ENCODE data around the gene BMAL1. TPM values are rescaled to one million over a fixed set of nuclear protein-coding genes. Genes with fewer than 3 reads are reported as not detected.

Gene BMAL1
- total RNA-seq, 1 experiment from 2014 or later, result 3.2 TPM

DNA sequence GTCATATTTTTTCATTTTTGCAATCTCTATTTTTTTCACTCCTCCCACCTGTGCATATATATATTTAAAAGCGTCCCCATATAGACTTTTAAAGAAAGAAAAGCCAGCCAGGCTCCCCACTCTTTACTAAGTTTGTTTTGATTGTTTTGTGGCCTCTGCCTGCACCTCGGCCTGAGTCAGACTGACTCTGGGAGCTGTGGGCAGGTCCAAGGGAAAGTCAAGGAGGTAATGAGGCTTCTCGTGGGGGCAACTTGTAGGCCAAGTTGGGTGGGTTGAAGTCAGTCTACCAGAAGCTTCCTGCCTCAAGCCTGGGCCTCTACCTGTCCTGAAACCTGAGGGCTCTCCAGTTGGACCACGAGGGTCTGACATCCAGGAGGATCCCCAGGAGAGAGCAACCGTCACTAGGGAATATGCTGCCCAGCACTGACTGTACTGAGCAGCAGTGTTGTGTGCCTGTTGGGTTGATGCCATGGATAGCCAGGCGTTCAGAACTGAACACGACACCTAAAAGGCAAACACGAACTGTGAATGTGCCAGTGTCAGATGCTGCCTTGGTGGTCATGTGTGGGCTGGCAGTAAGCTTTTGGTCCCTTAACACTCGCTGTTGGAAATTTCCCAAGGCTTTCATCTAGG is 58.8 kb downstream of the BMAL1 start:
- ChIA-PET POLR2A (ENCODE audit: low non-redundant PET) (no interaction called here), CTCF (interaction anchor here (1.0 kb wide), 1 partner anchor 18 kb away, joined by 11 read pairs; no protein-coding TSS in a partner anchor)
- H3K27me3 ChIP-seq (replicated peaks; ENCODE audit: insufficient read depth, low read depth, low read length, poor library complexity), result no peaks in the 10 kb centered on the region
- no peaks in the 10 kb centered on the region for H3K9me3 ChIP-seq (ENCODE audit: low read depth, low read length, poor library complexity, severe bottlenecking)
- DNase-seq (ENCODE audit: low spot score), result no peak
- H3K4me3 ChIP-seq (ENCODE audit: low read depth, low read length, poor library complexity, severe bottlenecking), result no peak overlapping the region
- TF ChIP-seq EZH2 (IDR thresholded peaks at IDR 0.05; ENCODE audit: borderline replicate concordance, low read depth, low read length, poor library complexity, severe bottlenecking), result no peak
- TF ChIP-seq, protein P1, sequence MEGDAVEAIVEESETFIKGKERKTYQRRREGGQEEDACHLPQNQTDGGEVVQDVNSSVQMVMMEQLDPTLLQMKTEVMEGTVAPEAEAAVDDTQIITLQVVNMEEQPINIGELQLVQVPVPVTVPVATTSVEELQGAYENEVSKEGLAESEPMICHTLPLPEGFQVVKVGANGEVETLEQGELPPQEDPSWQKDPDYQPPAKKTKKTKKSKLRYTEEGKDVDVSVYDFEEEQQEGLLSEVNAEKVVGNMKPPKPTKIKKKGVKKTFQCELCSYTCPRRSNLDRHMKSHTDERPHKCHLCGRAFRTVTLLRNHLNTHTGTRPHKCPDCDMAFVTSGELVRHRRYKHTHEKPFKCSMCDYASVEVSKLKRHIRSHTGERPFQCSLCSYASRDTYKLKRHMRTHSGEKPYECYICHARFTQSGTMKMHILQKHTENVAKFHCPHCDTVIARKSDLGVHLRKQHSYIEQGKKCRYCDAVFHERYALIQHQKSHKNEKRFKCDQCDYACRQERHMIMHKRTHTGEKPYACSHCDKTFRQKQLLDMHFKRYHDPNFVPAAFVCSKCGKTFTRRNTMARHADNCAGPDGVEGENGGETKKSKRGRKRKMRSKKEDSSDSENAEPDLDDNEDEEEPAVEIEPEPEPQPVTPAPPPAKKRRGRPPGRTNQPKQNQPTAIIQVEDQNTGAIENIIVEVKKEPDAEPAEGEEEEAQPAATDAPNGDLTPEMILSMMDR (conservative IDR thresholded peaks at IDR 0.05; ENCODE audit: low read depth, low read length), result no peak
- peaks cover 4% of the 10 kb centered on the region for H3K4me1 ChIP-seq (ENCODE audit: insufficient read depth, low read length, poor library complexity, severe bottlenecking)
- no peaks in the 10 kb centered on the region for H3K36me3 ChIP-seq (ENCODE audit: insufficient read depth, low read length, poor library complexity, severe bottlenecking)
- intact Hi-C loops (cut with micrococcal nuclease; ENCODE audit: unreplicated experiment), result loop anchor here (10.0 kb wide), 1 partner anchor 1002 kb away; no protein-coding TSS in a partner anchor
- no TSS peak for BruUV-seq (replicated peaks)
- H3K27ac ChIP-seq (ENCODE audit: low read depth, low read length, poor library complexity, severe bottlenecking), result no peak overlapping the region

DNA sequence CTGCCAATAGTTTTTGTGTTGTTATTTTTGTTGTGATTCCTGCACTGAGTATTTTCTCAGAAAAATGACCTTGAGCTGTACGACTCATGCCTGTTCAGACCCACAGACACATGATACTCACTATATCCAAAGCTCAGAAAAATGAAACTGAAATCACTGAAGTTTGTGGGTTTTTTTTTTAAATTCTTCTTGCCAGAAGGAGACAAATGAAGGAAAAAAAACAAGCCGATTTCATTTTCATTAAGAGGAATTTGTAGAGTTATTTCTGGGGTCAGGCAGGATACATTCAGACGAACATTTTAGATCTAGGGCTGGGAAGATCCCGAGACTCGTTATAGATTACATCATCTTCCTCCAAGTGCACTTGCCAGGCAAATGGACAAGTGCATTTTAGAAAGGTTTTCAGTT is 60.4 kb downstream of the BMAL1 start:
- peaks cover 4% of the 10 kb centered on the region for H3K4me1 ChIP-seq (ENCODE audit: insufficient read depth, low read length, poor library complexity, severe bottlenecking)
- H3K27ac ChIP-seq (ENCODE audit: low read depth, low read length, poor library complexity, severe bottlenecking), result peak overlapping the region; percentile 37
- H3K36me3 ChIP-seq (ENCODE audit: insufficient read depth, low read length, poor library complexity, severe bottlenecking), result no peaks in the 10 kb centered on the region
- H3K4me3 ChIP-seq (ENCODE audit: low read depth, low read length, poor library complexity, severe bottlenecking), result peak overlapping the region; percentile 21
- CTCF ChIA-PET, result interaction anchor here (0.7 kb wide), 1 partner anchor 155 kb away, joined by 4 read pairs; no protein-coding TSS in a partner anchor
- intact Hi-C loops (cut with micrococcal nuclease; ENCODE audit: unreplicated experiment), result loop anchor here (10.0 kb wide), 1 partner anchor 1003 kb away; no protein-coding TSS in a partner anchor
- no peaks in the 10 kb centered on the region for H3K9me3 ChIP-seq (ENCODE audit: low read depth, low read length, poor library complexity, severe bottlenecking)
- peak; percentile 3 for DNase-seq (ENCODE audit: low spot score)
- no peak for TF ChIP-seq EZH2 (IDR thresholded peaks at IDR 0.05; ENCODE audit: borderline replicate concordance, low read depth, low read length, poor library complexity, severe bottlenecking)
- TF ChIP-seq, protein P1 (conservative IDR thresholded peaks at IDR 0.05; ENCODE audit: low read depth, low read length), result no peak
- no peaks in the 10 kb centered on the region for H3K27me3 ChIP-seq (replicated peaks; ENCODE audit: insufficient read depth, low read depth, low read length, poor library complexity)
- POLR2A ChIA-PET (ENCODE audit: low non-redundant PET), result no interaction called here
- no TSS peak for BruUV-seq (replicated peaks)

DNA sequence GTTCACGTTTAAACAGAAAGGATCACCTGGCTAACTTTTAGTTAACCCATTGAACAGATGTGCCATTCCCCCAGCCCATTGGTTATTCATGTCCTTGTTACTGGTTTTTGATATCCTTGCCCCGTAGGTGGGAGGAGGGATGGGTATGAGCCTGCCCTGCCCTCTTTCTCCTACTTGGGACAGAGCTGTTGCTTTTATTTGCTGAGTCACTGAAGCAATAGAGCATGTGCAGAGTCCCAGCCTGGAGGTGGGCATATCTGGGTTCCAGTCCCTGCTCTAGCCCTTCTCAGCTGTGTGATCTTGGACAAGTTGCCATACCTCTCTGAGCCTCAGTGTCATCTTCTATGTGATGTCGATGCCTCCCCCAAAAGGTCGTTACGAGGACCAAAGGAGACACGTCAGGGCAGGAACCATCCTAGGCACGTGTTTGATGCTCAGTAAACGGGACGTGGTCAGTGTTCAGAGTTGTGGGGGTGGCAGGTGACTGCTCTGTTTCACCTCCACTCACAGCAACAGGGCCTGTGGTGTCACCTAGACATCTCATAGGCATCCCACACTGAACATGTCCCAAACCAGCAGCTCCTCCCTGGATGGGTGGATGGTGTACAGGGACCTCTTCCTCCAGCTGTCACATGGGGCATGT is 61.0 kb downstream of the BMAL1 start:
- no peaks in the 10 kb centered on the region for H3K36me3 ChIP-seq (ENCODE audit: insufficient read depth, low read length, poor library complexity, severe bottlenecking)
- ChIA-PET POLR2A (ENCODE audit: low non-redundant PET) (no interaction called here), CTCF (no interaction called here)
- H3K4me1 ChIP-seq (ENCODE audit: insufficient read depth, low read length, poor library complexity, severe bottlenecking), result peaks cover 4% of the 10 kb centered on the region
- TF ChIP-seq, protein P1 (conservative IDR thresholded peaks at IDR 0.05; ENCODE audit: low read depth, low read length), result no peak
- no peak for TF ChIP-seq EZH2 (IDR thresholded peaks at IDR 0.05; ENCODE audit: borderline replicate concordance, low read depth, low read length, poor library complexity, severe bottlenecking)
- H3K27ac ChIP-seq (ENCODE audit: low read depth, low read length, poor library complexity, severe bottlenecking), result no peak overlapping the region
- no TSS peak for BruUV-seq (replicated peaks)
- H3K27me3 ChIP-seq (replicated peaks; ENCODE audit: insufficient read depth, low read depth, low read length, poor library complexity), result no peaks in the 10 kb centered on the region
- no peaks in the 10 kb centered on the region for H3K9me3 ChIP-seq (ENCODE audit: low read depth, low read length, poor library complexity, severe bottlenecking)
- DNase-seq (ENCODE audit: low spot score), result peak; percentile 36
- H3K4me3 ChIP-seq (ENCODE audit: low read depth, low read length, poor library complexity, severe bottlenecking), result no peak overlapping the region
- intact Hi-C loops (cut with micrococcal nuclease; ENCODE audit: unreplicated experiment), result loop anchor here (10.0 kb wide), 1 partner anchor 1004 kb away; no protein-coding TSS in a partner anchor
